Cerebellar nuclear complex (tissue), 1 donor: ENCODE measurements around the gene MTF1.

ENCODE experiments used
- DNase-seq, 2 experiments: peaks; one replicate each; lab custom pipeline; 2025; lab: John Stamatoyannopoulos, UW

The MTF1 gene

DNA sequence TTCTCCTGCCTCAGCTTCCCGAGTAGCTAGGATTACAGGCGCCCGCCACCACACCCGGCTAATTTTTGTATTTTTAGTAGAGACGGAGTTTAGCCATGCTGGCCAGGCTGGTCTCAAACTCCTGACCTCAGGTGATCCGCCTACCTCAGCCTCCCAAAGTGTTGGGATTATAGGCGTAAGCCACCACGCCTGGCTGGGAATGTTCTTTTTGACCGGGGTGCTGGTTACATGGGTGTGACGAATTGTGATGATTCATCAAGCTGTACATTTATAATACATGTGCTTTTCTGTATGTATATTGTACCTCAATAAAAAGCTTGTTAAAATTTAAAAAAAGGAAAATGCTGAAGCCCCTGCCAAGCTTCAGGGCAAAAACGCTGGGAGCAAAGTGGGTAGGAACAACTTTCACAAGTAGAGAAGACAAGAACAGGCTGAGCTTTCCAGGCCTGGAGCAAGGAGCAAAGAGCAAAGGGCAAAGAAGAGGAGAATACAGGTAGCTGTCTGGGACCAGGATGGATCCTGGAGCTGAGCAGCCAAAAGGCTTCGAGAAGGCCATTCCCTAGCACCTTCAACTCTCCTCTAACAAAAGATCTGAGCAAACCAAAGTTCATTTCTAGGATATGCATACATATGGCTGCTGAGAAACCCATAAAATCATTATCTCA is 30.9 kb downstream of the MTF1 start:
- no peak for DNase-seq

DNA sequence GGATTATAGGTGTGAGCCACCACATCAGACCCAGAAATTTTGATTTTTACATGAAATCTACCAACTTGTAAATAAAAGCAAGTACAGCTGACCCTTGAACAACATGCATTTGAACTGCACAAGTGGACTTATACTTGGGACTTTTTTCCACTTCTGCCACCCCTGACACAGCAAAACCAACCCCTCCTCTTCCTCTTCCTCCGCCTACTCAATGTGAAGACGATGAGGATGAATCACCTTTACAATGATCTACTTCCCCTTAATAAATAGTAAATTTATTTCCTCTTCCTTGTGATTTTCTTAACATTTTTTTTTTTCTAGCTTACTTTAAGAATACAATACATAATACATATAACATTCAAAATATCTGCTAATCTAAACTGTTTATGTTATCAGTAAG is 33.9 kb downstream of the MTF1 start:
- no peak for DNase-seq

DNA sequence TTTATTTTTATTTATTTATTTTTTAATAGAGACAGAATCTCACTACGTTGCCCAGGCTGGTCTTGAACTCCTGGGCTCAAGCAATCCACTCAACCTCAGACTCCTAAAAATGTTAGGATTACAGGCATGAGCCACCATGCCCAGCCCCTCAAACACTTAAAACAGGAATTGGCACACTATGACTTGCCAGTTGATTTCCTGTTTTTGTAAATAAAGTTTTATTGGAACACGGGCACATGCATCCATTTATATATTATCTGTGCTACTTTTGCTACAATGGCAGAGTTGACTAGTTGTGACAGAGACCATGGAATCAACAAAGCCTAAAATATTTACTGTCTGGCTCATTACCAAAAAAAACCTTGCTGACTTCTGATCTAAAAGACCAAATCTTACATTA is 35.4 kb downstream of the MTF1 start:
- no peak for DNase-seq

DNA sequence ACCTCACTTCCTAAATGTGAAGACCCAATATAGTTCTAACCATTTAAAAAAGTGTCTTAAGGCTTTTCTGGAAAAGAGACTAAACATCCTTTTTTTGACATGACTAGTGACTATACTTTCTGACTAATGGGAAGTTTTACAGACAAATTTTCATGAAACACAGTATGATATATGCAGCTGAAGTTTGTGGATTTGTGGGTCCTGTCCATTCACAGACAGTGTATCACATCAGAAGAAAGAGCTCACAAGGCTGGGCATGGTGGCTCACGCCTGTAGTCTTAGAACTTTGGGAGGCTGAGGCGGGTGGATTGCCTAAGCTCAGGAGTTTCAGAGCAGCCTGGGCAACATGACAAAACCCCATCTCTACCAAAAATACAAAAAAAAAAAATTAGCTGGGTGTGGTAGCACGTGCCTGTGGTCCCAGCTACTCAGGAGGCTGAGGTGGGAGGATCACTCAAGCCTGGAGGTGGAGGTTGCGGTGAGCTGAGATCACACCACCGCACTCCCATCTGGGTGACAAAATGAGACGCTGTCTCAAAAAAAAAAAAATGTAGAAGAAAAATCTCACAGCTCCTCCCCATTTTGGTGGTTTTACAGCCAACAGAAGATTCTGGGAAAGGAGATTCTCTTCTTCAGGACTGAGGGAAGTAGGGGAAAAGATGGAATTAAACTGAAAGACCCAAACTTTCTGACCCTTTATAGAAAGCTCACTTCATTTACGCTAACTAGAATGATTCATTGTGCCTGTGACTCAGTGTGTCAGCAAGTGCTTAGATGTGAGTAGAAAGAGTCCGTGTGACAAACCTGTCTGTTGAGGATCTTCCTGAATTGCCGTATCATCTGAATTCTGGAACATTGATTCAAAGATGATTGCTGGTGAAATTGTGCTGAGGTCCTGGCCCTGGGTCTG is 36.2 kb downstream of the MTF1 start:
- no peak for DNase-seq

DNA sequence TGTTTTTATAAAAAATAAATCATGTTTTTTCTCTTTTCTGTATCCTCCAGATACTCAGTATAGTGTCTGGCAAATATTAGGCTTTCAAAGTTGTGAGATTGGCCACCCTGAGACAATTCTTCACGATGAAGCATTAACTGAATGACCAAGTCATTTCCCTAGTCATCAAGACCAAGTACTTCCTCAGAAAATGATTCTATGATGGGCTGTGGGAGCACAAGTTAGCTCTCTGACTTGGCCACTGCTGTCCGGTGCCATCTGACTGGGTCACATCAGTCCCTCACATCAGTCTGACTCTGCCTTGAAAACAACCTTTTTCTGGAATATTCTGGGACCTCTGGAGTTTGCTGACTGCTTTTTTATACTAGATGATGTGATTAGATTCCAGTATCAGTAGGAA is 37.9 kb downstream of the MTF1 start:
- DNase-seq, result no peak

DNA sequence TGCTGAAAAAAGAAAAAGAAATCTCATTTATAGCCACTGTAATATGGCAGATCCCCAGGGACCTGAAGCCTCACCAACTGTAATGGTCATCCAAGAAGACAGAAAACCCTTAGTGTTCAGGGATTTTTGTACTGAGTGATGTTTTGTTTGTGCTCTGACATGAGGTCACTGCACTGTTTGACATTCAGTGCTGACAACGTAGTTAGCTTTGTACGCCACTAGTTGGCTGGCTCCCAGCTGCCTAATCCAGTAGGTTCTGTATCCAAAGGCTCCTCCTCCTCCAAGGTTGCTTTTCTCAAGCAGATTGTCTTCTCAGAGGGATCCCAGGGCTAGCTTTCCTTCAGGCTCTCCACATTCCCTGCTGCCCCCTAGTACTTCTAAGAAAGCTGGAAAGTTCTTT is 41.9 kb downstream of the MTF1 start:
- no peak for DNase-seq

GRCh38 chr1:37814252-37814651 is 45.1 kb downstream of the MTF1 start:
- DNase-seq, result no peak

DNA sequence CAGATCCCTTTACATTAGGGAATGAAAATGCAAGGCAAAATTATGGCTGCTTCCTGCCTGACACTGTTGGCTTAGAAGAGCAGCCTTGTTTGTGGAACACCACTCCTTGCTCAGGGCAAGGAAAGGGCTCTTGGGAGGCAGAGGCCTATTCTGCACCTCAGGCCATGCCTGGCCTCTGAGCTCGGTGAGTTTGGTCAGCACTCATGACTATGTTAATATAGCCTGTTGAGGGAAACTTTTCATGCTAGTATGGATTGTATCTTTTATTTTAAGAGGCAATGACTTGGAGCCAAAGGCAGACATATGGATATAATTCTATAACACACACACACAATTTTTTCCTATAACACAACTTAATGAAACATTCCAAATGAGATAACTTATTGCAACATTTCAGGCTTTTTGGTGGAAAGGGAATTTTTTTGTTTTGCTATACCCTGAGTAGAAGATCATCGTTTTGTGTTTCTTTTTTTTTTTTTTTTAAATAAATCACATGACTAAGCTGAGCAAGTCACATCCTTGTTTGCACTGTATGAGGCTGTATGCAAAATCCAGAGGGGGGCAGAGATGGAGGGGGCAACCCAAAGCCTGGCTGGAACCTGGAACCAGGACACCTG is 45.8 kb downstream of the MTF1 start:
- no peak for DNase-seq

GRCh38 chr1:37811027-37811655 is 48.3 kb downstream of the MTF1 start:
- DNase-seq, result no peak

- DNase-seq, result no peak
Measured at GRCh38 chr1:37809942-37810341, 49.5 kb downstream of the MTF1 start.

DNA sequence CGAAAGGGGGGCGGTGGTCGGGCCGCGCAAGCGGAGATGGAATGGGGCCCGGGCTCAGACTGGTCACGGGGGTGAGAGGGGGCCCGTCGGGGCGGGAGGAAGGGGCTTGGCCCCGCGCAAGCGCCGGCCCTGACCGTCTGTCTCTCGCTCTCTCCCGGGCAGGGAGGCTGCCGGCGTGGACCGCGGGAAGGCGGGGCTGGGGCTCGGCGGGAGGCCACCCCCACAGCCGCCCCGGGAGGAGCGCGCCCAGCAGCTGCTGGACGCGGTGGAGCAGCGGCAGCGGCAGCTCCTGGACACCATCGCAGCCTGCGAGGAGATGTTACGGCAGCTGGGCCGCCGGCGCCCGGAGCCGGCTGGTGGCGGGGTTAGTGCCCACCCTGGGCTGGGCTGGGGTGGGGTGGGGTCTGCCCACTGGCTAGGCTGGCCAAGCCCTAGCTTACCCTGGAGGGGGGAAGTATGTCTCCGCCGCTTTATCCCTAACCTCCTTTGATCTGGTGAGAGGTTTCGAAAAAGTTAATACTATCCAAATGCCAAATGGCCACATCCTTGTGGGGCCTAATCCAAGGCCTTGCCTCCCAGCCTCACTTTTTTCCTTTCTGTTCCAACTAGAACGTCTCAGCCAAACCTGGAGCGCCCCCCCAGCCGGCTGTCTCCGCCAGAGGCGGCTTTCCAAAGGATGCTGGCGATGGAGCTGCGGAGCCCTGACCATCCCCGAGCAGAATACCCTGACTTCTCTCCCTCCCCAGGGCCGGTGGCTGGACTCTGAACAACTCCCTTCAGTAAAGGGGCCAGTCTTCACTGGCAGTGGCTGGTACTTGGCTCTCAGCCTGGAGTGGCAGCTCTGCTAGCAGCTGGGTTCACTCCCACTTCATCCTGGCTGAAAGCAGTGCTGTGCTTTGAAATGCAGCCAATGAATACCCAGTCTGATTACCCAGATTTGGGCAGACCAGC is 50.7 kb downstream of the MTF1 start:
- DNase-seq, result no peak

GRCh38 chr1:37807555-37808368 is 51.6 kb downstream of the MTF1 start, which contains the start of the genes C1orf122 and YRDC:
Gene C1orf122 (plus strand): TSS chr1:37807790. CDS start chr1:37808405, 615 bp downstream.
Gene YRDC (minus strand): TSS chr1:37808208. CDS start chr1:37808180, 28 bp downstream.
- DNase-seq, result peak; percentile 61 to 66

DNA sequence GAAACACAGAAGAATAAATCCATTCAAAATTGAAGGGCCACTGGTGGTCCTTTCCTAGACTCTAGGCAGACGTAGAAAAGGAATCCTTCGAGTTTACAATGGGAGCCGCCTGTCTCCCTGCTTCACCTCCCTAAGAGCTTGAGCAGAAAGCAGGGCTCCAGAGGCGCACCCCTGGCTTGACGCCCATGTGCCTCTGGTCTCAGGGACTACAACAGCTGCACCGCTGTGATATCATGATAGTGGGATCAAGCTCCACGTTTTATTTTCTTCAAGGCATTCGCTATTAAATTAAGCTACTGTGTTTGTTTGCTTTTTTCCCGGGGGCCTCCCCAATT is 52.2 kb downstream of the MTF1 start:
- no peak for DNase-seq

GRCh38 chr1:37802439-37802838 is 57.0 kb downstream of the MTF1 start:
- DNase-seq, result no peak

- DNase-seq, result no peak
Measured at GRCh38 chr1:37797750-37798345, 61.5 kb downstream of the MTF1 start.

DNA sequence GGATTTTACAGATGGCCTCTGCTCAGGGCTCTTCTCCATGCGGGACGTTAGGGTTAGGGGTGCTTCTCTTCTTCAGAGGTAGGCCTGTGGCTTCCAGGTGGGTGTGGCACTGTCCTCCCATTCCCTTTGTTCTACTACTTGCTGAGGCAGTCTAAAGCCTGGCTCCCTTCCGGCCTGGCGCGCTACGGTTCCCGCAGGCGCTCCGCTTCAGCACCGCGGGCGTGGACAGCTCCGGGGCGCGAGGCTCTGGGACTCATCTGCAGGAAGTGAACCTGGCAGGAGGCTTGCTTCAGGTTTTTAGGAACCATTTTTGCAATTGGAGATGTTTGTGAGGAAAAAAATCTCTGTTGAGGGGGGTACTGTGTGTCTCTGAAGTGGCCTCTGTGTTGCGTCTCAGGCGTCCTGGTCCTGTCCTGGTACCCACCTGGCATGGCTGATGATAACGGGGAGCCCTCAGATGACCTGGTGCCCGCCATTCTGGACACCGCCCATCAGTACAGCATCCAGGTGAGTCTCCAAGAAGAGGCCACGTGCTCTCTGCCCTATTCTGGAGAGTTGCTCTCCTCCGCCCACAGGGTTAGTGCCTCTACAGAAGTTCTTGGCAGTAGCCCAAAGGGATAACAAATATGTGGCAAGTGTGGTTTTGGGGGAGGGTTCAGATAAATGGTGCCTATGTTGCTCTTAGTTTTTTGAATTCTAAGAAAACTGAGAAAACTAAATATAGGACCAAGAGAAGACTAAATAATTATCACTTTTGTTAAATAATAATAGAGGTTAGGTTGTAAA is 63.9 kb downstream of the MTF1 start:
- DNase-seq, result no peak

DNA sequence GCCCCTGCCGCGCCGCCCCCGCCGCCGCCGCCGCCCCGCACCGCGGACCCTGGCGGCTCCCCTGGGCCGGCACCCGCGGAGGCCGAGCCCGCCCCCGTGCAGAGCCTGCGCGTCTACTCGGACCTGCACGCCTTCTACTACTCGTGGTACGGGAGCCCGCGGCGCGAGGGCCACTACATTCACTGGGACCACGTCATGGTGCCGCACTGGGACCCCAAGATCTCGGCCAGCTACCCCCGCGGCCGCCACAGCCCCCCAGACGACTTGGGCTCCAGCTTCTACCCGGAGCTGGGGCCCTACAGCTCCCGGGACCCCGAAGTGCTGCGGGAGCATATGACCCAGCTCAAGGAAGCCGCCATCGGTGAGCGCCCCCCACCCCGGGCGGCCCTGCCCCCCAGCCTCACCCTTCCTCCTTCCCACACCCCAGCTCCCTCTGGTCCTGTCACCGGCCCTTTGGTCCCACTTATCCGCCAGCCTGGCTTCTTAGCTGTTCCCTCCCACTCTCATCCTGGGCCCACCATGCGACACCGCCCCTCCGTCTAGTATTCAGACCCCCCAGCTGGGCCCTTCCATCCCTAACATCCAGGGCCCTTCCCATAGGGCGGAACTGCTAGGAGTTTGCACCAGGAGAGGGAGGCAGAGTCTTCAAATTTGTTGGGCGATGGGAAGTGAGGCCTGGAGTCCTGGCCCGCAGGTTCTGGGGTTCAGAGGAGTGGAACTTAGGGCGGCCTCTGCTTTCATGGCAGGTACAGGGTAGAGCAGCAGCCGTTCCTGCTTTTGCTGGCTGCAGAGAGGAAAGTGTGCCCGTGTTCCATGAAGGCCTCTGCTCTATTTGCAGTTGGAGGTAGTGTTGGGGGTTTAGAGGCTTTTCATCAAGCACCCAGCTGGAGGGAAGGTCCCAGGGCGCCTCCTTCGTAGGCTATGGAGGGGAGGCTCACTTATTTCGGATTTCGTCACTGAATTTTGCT is 64.7 kb downstream of the MTF1 start:
- DNase-seq, result no peak

DNA sequence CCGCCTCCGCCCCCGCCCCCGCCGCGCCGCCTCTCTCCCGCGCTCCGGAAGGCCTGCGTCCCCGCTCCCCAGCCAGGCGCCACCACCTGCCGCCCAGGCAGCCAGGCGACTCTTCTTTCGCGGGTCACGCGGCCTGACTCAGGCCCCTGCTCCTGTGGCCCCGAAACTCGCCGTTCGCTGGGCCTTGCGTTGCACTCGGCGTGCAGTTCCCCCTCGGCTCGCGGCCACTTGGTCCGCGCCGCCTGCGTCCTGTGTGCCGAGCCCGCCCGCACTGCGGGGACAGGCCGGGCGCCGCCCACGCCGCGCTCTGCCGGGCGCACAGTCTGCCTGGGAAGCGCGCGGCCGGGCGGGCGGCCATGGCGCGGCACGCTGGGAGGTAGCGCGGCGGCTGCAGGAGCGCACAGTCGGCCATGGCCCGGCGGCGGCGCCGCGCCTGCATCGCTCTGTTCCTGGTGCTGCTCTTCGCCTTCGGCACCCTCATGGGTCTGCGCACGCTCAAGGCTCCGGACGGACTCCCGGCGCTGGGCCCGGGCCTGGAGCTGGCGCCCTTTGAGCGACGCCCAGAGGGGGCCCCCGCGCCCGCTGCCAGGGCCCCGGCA is 65.5 kb downstream of the MTF1 start, which contains the start of gene MANEAL:
MANEAL (plus strand) TSS at position 75 of the 599 bp plus-strand sequence; CDS start at position 411, 336 bp downstream.
- DNase-seq, result no peak
